Dedifferentiated amniotic fluid mesenchymal stem cell (primary cell): ENCODE data around the gene STK40.
A peak's percentile ranks its signal among the peaks of the same experiment; 100 is the strongest.

ENCODE experiments used
- DNase-seq: peaks from one replicate; pipeline ENCODE4 v3.0.0-alpha.2; 2016; ENCODE audit errors: extremely low spot score

The STK40 gene

GRCh38 chr1:36343651-36344394 is 41.9 kb downstream of the STK40 start:
- no peak for DNase-seq

- DNase-seq = no peak
Observed at GRCh38 chr1:36342426-36343185, 43.1 kb downstream of the STK40 start.

GRCh38 chr1:36341626-36342320 is 44.0 kb downstream of the STK40 start:
- no peak for DNase-seq

- DNase-seq = no peak
Observed at GRCh38 chr1:36339615-36340014, 46.1 kb downstream of the STK40 start.

- DNase-seq = no peak
Observed at GRCh38 chr1:36339215-36339614, 46.5 kb downstream of the STK40 start.

DNA sequence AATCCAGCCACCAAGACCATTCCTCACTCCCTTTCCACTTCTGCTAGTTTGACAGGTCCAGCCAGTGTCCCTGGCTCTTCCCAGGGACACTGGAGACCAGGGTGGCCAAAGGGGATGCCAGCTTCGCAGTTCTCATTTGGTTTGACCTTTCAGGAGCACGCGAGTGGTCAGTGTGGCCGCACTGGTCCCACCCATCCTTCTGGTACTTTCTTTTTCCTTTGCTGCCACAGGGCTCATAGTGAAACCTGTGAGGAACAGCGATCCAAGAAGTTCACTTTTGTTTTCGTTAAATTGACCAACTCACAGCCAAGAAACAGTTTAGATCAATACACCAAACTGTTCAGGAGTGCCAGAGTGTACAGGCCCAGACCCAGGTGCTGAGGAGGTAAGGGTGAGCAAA is 47.9 kb downstream of the STK40 start:
- DNase-seq = no peak

- no peak for DNase-seq
Observed at GRCh38 chr1:36330940-36331339, 54.8 kb downstream of the STK40 start.

DNA sequence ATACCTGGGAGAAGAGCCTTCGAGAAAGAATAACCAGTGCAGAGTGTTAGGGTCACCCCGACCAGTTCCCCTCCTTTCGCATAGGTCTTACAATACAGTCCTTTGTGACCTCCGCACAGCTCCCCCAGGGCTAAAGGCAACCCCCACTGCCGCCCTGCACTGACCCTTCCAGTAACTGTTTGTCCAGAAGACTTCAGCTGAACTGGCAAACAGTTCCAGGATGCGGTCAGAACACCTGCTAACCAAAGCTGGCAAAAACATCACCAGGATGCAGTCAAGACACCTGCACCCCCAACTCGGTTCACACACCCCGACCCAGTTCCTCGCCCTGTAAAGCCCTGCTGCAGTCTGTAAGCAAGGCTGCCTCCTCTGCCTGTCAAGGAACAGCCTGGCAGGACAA is 55.9 kb downstream of the STK40 start:
- no peak for DNase-seq

- DNase-seq = no peak
Observed at GRCh38 chr1:36328713-36329112, 57.0 kb downstream of the STK40 start.

DNA sequence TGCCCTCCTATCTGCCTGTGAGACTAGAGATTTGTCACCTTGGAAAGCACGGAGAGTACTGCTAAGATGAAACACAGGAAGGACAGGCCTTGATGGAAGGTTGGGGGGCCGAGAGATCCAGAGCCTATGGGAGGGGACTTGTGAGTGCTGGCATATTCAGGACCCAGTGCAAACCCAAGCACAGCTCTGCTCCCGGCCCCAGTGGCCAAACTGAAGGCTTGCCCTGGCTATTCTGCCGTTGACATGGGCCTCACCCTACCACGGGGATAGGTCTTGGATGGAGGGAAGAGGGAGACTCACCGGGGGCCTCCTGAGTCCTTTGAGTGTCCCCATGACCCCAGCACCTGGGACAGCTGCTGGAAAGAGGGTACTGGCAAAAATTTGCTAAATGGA is 57.6 kb downstream of the STK40 start:
- no peak for DNase-seq

DNA sequence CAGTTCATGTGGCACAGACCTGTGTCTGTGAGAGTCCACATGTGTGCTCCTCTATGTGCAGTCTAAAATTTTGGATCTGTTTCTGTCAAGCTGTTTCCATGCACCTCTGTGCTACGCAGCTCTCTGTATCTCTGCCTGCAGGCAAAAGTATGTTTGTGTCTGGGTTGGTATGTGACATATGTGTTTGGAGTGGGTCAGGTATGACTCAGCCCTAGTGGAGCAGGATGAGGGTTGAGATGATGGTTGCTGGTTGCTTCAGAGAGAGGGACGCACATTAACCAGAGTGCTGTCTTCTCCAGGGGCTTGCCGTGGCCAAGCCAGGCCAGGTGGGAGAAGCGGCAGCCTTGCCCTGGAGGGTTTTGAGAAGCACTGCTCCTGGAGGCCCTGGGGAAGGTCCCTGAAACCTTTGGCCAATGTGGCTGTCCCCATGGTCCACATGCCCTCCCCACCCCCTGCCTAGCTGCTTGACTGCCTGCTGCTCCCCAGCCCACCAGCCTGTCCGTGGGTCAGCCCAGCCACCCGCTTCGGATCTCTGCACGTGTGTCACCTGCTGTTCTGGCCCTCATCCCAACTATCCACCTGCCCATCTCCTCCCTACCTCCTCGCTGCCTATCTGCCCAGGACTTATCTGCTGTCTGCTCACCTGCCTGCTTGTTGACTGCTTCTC is 58.2 kb downstream of the STK40 start:
- peak; percentile 23 for DNase-seq

DNA sequence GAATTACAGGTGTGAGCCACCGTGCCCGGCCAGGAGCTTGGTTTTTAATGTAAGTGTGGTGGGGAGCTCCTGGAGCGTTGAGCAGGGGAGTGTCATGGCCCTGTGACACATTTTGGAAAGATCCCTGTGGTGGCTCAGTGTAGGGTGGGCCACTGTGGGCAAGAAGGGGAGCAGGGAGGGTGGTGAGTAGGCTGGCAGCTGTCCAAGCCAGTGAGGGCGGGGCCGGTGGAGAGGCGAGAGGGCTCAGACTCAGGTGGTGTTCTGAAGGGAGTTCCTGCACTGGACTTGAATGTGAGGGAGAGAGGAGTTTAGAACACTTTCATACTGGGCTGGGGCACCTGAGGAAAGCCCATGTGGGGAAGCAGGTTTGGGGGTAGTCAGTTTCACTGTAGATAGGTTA is 59.2 kb downstream of the STK40 start:
- no peak for DNase-seq

GRCh38 chr1:36324353-36324703 is 61.4 kb downstream of the STK40 start:
- no peak for DNase-seq

DNA sequence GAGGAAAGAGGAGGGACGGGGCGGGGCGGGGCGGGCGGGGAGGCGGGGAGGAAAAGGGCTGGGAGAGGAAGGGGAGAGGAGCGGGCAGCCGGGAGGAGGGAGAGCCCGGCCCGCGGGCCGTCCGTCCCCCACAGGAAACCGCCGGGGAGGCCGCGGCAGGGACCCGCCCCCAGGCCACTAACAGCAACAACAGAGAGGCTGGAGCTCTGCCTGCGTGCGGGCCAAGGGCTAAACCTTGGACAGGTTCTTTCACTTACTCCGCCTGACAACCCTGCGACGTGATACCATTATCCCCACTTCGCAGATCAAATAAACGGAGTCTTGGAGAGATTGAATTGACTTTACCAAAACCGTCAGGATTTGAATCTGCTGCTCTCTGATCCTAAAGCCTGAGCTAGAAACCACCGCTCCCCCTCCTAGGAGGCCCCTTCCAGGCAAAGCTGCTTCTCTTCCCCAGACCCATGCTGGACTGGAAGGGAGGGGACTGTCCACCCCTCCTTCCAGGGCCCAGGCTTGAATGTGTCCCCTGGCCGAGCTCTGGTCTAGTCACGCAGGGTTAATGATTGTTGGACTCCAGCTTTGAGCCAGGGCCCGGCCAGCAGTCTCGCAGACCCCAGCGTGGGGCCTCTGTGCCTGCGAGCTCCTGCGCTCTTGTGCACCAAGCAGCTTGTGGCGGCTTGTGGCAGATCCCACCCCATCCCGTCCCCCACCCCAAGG is 61.9 kb downstream of the STK40 start, which contains the start of gene EVA1B:
TSS of gene EVA1B (minus strand) at position 10 of the 717 bp plus-strand sequence. CDS start 608 bp downstream, outside the sequence.
- DNase-seq = peak; percentile 52

- DNase-seq = peak; percentile 31
Observed at GRCh38 chr1:36322786-36323635, 62.7 kb downstream of the STK40 start.

DNA sequence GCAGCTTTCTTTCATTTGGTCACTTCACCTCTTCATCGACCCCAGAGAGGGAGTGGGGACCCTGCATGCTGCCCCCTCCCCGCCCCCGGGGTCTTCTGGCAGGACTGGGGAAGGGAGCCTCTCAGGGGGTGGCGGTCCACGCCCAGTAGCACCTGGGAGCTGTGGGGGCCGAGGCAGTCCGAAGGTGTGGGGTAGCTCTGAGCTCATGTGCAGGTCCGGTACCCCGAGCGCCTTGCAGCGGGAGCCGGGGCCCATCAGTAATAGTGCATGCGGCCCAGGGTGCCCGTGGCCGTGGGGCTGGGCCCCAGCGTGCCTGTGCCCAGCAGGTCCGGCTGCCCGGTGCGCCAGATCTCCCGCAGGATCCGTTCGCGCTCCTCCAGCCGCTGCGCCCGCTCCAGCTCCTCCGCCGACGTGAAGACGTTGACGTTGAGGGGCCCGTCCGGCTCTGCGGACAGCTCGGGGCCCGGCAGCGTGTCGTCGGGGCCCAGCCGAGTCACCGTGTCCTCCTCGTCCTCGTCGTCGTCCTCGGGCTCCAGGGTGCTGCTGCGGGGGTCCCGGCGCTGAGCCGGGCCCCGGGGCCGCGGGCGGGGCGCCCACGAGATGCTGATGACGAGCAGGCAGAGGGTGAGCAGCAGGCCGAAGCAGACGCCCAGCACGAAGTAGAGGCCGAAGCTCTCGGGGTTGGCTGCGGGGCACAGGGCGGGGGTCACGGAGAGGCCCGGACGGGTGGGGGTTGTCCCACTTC is 63.5 kb downstream of the STK40 start:
- DNase-seq = no peak

GRCh38 chr1:36321119-36321951 is 64.4 kb downstream of the STK40 start:
- DNase-seq = peak; percentile 96

- DNase-seq = no peak
Observed at GRCh38 chr1:36320767-36321118, 65.0 kb downstream of the STK40 start.

GRCh38 chr1:36320291-36320761 is 65.4 kb downstream of the STK40 start:
- DNase-seq = no peak
